Stomach (tissue), 4 donors: Measurements from ENCODE around the gene RPL3.

Source experiments
- POLR2A ChIP-seq, 4 donors: fragments of 450-650 bp; IDR thresholded peaks; one replicate each; pipeline ENCODE4 v1.6.1; 2016; ENCODE audit warnings: antibody characterized with exemption in 4 of 4, control low read depth in 2 of 4, mild to moderate bottlenecking in 1 of 4, moderate library complexity in 1 of 4
- POLR2AphosphoS5 ChIP-seq, 3 donors: sonication (generic); formaldehyde crosslinking; IDR thresholded peaks; one replicate each; pipeline ENCODE4 v1.6.1; 2016; ENCODE audit warnings: antibody characterized with exemption in 3 of 3
- TF ChIP-seq, protein P1 (sequence below), 7 experiments: fragments of 450-650 bp in 4 of 7; fragments of 200-600 bp in 3 of 7; sonication (generic) in 3 of 7; IDR thresholded peaks; one replicate each; pipeline ENCODE4 v1.5.1; 2016 to 2019; ENCODE audit warnings: antibody characterized with exemption in 7 of 7, control low read depth in 2 of 7, mild to moderate bottlenecking in 1 of 7

DNA sequence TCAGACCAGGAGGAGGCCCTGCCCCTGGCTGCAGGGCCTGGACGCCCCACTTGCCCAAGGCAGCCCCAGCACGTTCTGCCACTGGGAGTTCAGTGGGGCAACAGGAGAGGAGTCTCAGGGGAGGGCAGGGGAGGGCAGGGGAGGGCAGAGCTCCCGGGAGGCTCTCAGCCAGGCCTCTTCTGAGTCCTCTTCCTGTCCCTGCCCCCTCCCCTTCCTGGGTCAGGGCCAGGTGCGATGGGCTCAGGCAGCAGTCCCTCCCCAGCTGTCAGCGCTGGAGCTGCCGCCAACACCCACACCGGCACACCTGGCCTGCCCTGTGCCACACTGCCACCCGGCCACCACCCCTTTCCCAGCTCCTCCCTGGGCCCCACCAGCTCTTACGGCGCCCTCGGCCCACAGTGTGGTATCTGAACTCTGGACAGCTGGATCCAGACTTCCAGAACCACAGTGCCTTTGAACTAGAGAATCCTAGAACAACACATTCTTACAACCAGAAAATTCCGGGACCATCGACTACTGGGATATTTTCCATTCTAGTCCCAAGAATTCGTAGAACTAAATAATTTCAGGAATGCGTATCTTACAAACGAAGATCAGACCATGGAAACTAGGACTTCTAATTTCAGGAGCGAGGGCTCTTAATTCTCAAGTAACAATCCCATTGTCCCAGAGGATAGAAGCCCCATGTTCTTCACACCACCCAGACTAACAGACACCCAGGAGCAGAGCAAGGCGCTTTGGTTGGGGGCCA is 21.8 kb downstream of the RPL3 start:
- TF ChIP-seq, protein P1, sequence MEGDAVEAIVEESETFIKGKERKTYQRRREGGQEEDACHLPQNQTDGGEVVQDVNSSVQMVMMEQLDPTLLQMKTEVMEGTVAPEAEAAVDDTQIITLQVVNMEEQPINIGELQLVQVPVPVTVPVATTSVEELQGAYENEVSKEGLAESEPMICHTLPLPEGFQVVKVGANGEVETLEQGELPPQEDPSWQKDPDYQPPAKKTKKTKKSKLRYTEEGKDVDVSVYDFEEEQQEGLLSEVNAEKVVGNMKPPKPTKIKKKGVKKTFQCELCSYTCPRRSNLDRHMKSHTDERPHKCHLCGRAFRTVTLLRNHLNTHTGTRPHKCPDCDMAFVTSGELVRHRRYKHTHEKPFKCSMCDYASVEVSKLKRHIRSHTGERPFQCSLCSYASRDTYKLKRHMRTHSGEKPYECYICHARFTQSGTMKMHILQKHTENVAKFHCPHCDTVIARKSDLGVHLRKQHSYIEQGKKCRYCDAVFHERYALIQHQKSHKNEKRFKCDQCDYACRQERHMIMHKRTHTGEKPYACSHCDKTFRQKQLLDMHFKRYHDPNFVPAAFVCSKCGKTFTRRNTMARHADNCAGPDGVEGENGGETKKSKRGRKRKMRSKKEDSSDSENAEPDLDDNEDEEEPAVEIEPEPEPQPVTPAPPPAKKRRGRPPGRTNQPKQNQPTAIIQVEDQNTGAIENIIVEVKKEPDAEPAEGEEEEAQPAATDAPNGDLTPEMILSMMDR (IDR thresholded peaks at IDR 0.05) = no peak
- no peak for TF ChIP-seq POLR2A (IDR thresholded peaks at IDR 0.05)
- TF ChIP-seq POLR2AphosphoS5 (IDR thresholded peaks at IDR 0.05) = no peak
